K562 (cell line): ENCODE measurements around the gene EVI5. TPM values are rescaled to one million over a fixed set of nuclear protein-coding genes. Genes with fewer than 3 reads are reported as not detected.

Experiments
- BCLAF1 ChIP-seq, 2 experiments: fragments of 450-650 bp in 1 of 2; IDR thresholded peaks; 2 replicates each; pipeline ENCODE4 v1.6.1; 2011 to 2017; ENCODE audit warnings: low read depth in 2 of 2, antibody characterized with exemption in 1 of 2, borderline replicate concordance in 1 of 2, low read length in 1 of 2, mild to moderate bottlenecking in 1 of 2, mixed read lengths in 1 of 2; ENCODE audit not compliant: control insufficient read depth in 1 of 2
- CCNT2 ChIP-seq: IDR thresholded peaks from 2 replicates; pipeline ENCODE4 v1.6.1; 2011; ENCODE audit warnings: borderline replicate concordance, low read depth, mild to moderate bottlenecking, moderate library complexity, mixed read lengths, low read length; ENCODE audit not compliant: insufficient read length; ENCODE audit errors: extremely low read depth
- FOXP4 ChIP-seq: sonication (generic); formaldehyde crosslinking; IDR thresholded peaks from 2 replicates; pipeline ENCODE4 v1.8.0; 2022; ENCODE audit warnings: mild to moderate bottlenecking, missing genetic modification reagents, borderline replicate concordance
- IFI16 ChIP-seq: fragments of 250-450 bp; sonication (Bioruptor Pico); IDR thresholded peaks from 2 replicates; pipeline ENCODE4 v2.1.2; 2022; ENCODE audit warnings: mild to moderate bottlenecking, inconsistent platforms
- KAT7 ChIP-seq: sonication (generic); formaldehyde crosslinking; IDR thresholded peaks from 2 replicates; pipeline ENCODE4 v1.8.0; 2022; ENCODE audit warnings: missing genetic modification reagents, mild to moderate bottlenecking, borderline replicate concordance
- NFYB ChIP-seq: IDR thresholded peaks from 2 replicates; pipeline ENCODE4 v1.6.1; 2011; ENCODE audit warnings: mild to moderate bottlenecking, moderate library complexity; ENCODE audit not compliant: insufficient read length; ENCODE audit errors: extremely low read depth
- PHF8 ChIP-seq: fragments of 200-600 bp; sonication (generic); IDR thresholded peaks from 2 replicates; pipeline ENCODE4 v1.6.1; 2012; ENCODE audit warnings: mixed run types, mild to moderate bottlenecking, inconsistent platforms, low read length, moderate library complexity, borderline replicate concordance
- POLR2H ChIP-seq: IDR thresholded peaks from 2 replicates; pipeline ENCODE4 v1.6.1; 2016; ENCODE audit warnings: missing genetic modification characterization, low read depth, mild to moderate bottlenecking, control low read depth, missing compliant biosample characterization, moderate library complexity
- SMC3 ChIP-seq: conservative IDR thresholded peaks from 2 replicates; pipeline ENCODE4 v1.6.1; 2011; ENCODE audit warnings: low read depth, low read length, improper control_type of control experiment; ENCODE audit not compliant: insufficient read depth
- STAG1 ChIP-seq: sonication (generic); formaldehyde crosslinking; IDR thresholded peaks from 2 replicates; pipeline ENCODE4 v1.5.0; 2020; ENCODE audit warnings: missing genetic modification reagents, borderline replicate concordance
- YY1 ChIP-seq, 3 experiments: IDR thresholded peaks; 2 replicates each; pipeline ENCODE4 v1.6.1; 2011; ENCODE audit warnings: low read length in 2 of 3, mild to moderate bottlenecking in 2 of 3, moderate library complexity in 2 of 3, borderline replicate concordance in 1 of 3, control low read depth in 1 of 3, low read depth in 1 of 3; ENCODE audit not compliant: insufficient read depth in 3 of 3, insufficient replicate concordance in 2 of 3, control insufficient read depth in 1 of 3, insufficient read length in 1 of 3; ENCODE audit errors: extremely low read depth in 1 of 3
- ZNF143 ChIP-seq: sonication (generic); formaldehyde crosslinking; IDR thresholded peaks from 2 replicates; pipeline ENCODE4 v1.9.0; 2022; ENCODE audit warnings: mild to moderate bottlenecking, missing genetic modification reagents
- ZNF57 ChIP-seq: fragments of 450-650 bp; formaldehyde crosslinking; IDR thresholded peaks from 2 replicates; pipeline ENCODE4 v1.4.0; 2020; ENCODE audit warnings: mild to moderate bottlenecking, moderate library complexity
- ZNF639 ChIP-seq, 2 experiments: fragments of 200-800 bp in 1 of 2; sonication (Bioruptor generic) in 1 of 2; sonication (generic) in 1 of 2; formaldehyde crosslinking in 1 of 2; IDR thresholded peaks in 1 of 2; conservative IDR thresholded peaks in 1 of 2; 2 replicates each; pipeline versions ENCODE4 v1.5.0 to v1.6.1; 2016 to 2020; ENCODE audit warnings: missing compliant biosample characterization in 1 of 2, missing genetic modification characterization in 1 of 2, missing genetic modification reagents in 1 of 2
- ZNF695 ChIP-seq: fragments of 450-650 bp; formaldehyde crosslinking; IDR thresholded peaks from 2 replicates; pipeline ENCODE4 v1.4.0; 2020; ENCODE audit warnings: mild to moderate bottlenecking, moderate library complexity
- polyA plus RNA-seq, 8 experiments: library from polyadenylated mRNA; depleted of rRNA in 4 of 8; stranded (reverse) in 5 of 8; unstranded in 3 of 8; fragments of >200 nt; fragmentation: Nextera tagmentation in 2 of 8; fragmentation: Illumina TruSeq in 1 of 8; extraction: Ambion mirVana in 2 of 8; extraction: Trizol in 1 of 8; gene quantifications; 2 replicates each; pipeline versions ENCODE4 v1.2.1 to v1.2.3, GENCODE V29; 2011 to 2014; ENCODE audit warnings: inconsistent platforms in 1 of 8, missing spikeins in 1 of 8
- total RNA-seq, 7 experiments: library from RNA; depleted of rRNA in 6 of 7; stranded (reverse); fragments of >200 nt in 6 of 7; fragmentation: Illumina TruSeq in 2 of 7; extraction: Trizol in 2 of 7; gene quantifications; 2 replicates each; pipeline versions ENCODE4 v1.2.1 to v1.2.3, GENCODE V29; 2011 to 2021; ENCODE audit warnings: low replicate concordance in 1 of 7
- TF ChIP-seq, protein P1 (sequence below): fragments of 450-650 bp; formaldehyde crosslinking; conservative IDR thresholded peaks from 2 replicates; pipeline ENCODE4 v1.4.0; 2022; ENCODE audit warnings: mild to moderate bottlenecking, missing genetic modification characterization

The EVI5 gene
- total and polyA plus RNA-seq, 9 of the 15 experiments (the other 6 are each of a cell fraction or from before 2014, with no cell fraction given), result 1.7 to 50.1 (median 13.7) TPM

DNA sequence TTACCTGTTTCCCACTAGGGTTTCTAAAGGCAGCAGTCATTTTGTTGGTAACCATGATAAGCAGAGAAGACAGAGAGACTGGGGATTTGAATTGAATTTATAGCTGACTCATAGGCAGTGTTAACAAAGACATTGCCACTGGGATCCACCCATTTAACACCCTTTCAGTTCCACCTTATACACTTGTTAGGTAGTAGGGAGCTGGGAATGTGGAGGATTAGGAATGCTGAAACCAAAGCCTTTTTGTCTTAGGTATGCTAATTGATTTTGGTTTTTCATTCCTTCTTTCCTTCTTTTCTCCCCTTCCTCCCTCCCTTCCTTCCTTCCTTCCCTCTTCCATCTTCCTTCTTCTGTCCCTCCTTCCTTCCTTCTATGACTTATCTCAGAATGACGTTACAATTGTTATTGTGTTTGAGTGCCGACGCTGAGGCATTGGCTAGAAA, 7.5 kb upstream of the EVI5 start (continued):
- TF ChIP-seq, protein P1, sequence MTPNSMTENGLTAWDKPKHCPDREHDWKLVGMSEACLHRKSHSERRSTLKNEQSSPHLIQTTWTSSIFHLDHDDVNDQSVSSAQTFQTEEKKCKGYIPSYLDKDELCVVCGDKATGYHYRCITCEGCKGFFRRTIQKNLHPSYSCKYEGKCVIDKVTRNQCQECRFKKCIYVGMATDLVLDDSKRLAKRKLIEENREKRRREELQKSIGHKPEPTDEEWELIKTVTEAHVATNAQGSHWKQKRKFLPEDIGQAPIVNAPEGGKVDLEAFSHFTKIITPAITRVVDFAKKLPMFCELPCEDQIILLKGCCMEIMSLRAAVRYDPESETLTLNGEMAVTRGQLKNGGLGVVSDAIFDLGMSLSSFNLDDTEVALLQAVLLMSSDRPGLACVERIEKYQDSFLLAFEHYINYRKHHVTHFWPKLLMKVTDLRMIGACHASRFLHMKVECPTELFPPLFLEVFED (CRISPR knock-in tag), result no peak
- TF ChIP-seq NFYB, result no peak
- TF ChIP-seq SMC3, result no peak
- TF ChIP-seq CCNT2, result no peak
- TF ChIP-seq PHF8, result no peak; the same call in 1 of the 2 replicates
- TF ChIP-seq ZNF143 (CRISPR knock-in tag), result no peak
- no peak for TF ChIP-seq YY1 (IDR thresholded peaks at IDR 0.05; ENCODE audit: borderline replicate concordance in 1 of 3, control insufficient read depth in 1 of 3, extremely low read depth in 1 of 3, insufficient read depth in 3 of 3, insufficient read length in 1 of 3, insufficient replicate concordance in 2 of 3, low read depth in 1 of 3, low read length in 2 of 3)
- TF ChIP-seq IFI16 (CRISPR knock-in tag), result no peak
- 0 out of 4 replicates have a peak, but pooled peaks of 1 of the 2 experiments have one; percentile 50 for TF ChIP-seq ZNF639 (CRISPR knock-in tag; conservative IDR thresholded peaks at IDR 0.05 in 1 of 2, IDR thresholded peaks at IDR 0.05 in 1 of 2)
- no peak for TF ChIP-seq POLR2H (tag)
- TF ChIP-seq KAT7 (CRISPR knock-in tag), result no peak
- TF ChIP-seq ZNF57 (CRISPR knock-in tag), result no peak
- no peak for TF ChIP-seq ZNF695 (CRISPR knock-in tag)
- no peak for TF ChIP-seq FOXP4
- no peak for TF ChIP-seq BCLAF1 (IDR thresholded peaks at IDR 0.05; ENCODE audit: borderline replicate concordance in 1 of 2, control insufficient read depth in 1 of 2, low read depth in 2 of 2, low read length in 1 of 2)
- TF ChIP-seq STAG1 (CRISPR knock-in tag), result no peak
